Osteoblast (primary cell): ENCODE measurements around the gene ITPKC. TPM values are rescaled to one million over a fixed set of nuclear protein-coding genes. Genes with fewer than 3 reads are reported as not detected.

ENCODE experiments used
- DNase-seq: peaks from one replicate; pipeline ENCODE4 v3.0.0; 2011; ENCODE audit warnings: low spot score, mixed read lengths; ENCODE audit not compliant: insufficient read length; ENCODE audit errors: missing footprints
- H2AFZ ChIP-seq: 2 replicates; pipeline ENCODE4 v1.6.0; 2011; ENCODE audit warnings: mild to moderate bottlenecking, low read length
- H3K27ac ChIP-seq: 2 replicates; pipeline ENCODE4 v1.5.1; 2011; ENCODE audit warnings: mild to moderate bottlenecking, low read depth, low read length, moderate library complexity
- H3K27me3 ChIP-seq: 2 replicates; pipeline ENCODE4 v1.6.0; 2012; ENCODE audit warnings: mild to moderate bottlenecking, control low read depth, inconsistent platforms, low read length, moderate library complexity; ENCODE audit not compliant: insufficient read depth
- H3K36me3 ChIP-seq: 2 replicates; pipeline ENCODE4 v1.5.1; 2011; ENCODE audit warnings: mild to moderate bottlenecking, low read length, control low read depth, moderate library complexity; ENCODE audit not compliant: insufficient read depth
- H3K4me1 ChIP-seq: 2 replicates; pipeline ENCODE4 v1.5.1; 2011; ENCODE audit warnings: mild to moderate bottlenecking, low read length, control low read depth, moderate library complexity; ENCODE audit not compliant: insufficient read depth
- H3K4me2 ChIP-seq: 2 replicates; pipeline ENCODE4 v1.6.0; 2011; ENCODE audit warnings: mild to moderate bottlenecking, low read length; ENCODE audit not compliant: insufficient read depth
- H3K4me3 ChIP-seq: fragments of 200-600 bp; sonication (generic); 3 replicates; pipeline ENCODE4 v1.5.1; 2012; ENCODE audit warnings: mild to moderate bottlenecking, low read length, inconsistent platforms; ENCODE audit not compliant: insufficient read depth
- H3K79me2 ChIP-seq: 2 replicates; pipeline ENCODE4 v1.6.0; 2012; ENCODE audit warnings: mild to moderate bottlenecking, low read length, control low read depth, inconsistent platforms; ENCODE audit not compliant: insufficient read depth
- H3K9me3 ChIP-seq: 2 replicates; pipeline ENCODE4 v1.5.1; 2011; ENCODE audit warnings: low read depth, low read length, control low read depth
- H4K20me1 ChIP-seq: 2 replicates; pipeline ENCODE4 v1.6.0; 2012; ENCODE audit warnings: mild to moderate bottlenecking, low read length, control low read depth; ENCODE audit not compliant: insufficient read depth
- CTCF ChIP-seq: IDR thresholded peaks from 2 replicates; pipeline ENCODE4 v1.5.1; 2011; ENCODE audit warnings: mild to moderate bottlenecking, low read depth, low read length, moderate library complexity; ENCODE audit errors: extremely low read depth
- total RNA-seq: library from RNA; depleted of rRNA; stranded (reverse); fragments of >200 nt; gene quantifications from 2 replicates; pipeline ENCODE4 v1.2.3, GENCODE V29; 2012

ITPKC gene
- total RNA-seq, 1 donor: 9.8 TPM

GRCh38 chr19:40687525-40688016 lies 29.3 kb upstream of the ITPKC start:
- Histone ChIP-seq H3K79me2 (peaks cover 41% of the 10 kb centered on the region), H3K9me3 (no peaks in the 10 kb centered on the region), H3K4me2 (peak overlapping the region; percentile 95), H2AFZ (no peak overlapping the region), H3K4me1 (peaks cover 23% of the 10 kb centered on the region), H3K27ac (peak overlapping the region; percentile 46), H3K36me3 (peaks cover 37% of the 10 kb centered on the region), H3K27me3 (no peaks in the 10 kb centered on the region), H3K4me3 (peak overlapping the region; percentile 94), H4K20me1 (peaks cover 56% of the 10 kb centered on the region)
- no peak for TF ChIP-seq CTCF
- DNase-seq: peak; percentile 96

GRCh38 chr19:40688309-40688708 lies 28.6 kb upstream of the ITPKC start:
- no peaks in the 10 kb centered on the region for H3K9me3 ChIP-seq
- peak overlapping the region; percentile 95 for H3K4me2 ChIP-seq
- peak; percentile 55 for DNase-seq
- no peak for TF ChIP-seq CTCF
- H3K27me3 ChIP-seq: no peaks in the 10 kb centered on the region
- peaks cover 41% of the 10 kb centered on the region for H3K79me2 ChIP-seq
- peaks cover 31% of the 10 kb centered on the region for H3K36me3 ChIP-seq
- H3K27ac ChIP-seq: peak overlapping the region; percentile 46
- H2AFZ ChIP-seq: no peak overlapping the region
- peaks cover 49% of the 10 kb centered on the region for H4K20me1 ChIP-seq
- peak overlapping the region; percentile 94 for H3K4me3 ChIP-seq
- peaks cover 23% of the 10 kb centered on the region for H3K4me1 ChIP-seq

- TF ChIP-seq CTCF: no peak
- Histone ChIP-seq H3K4me2 (peak overlapping the region; percentile 95), H2AFZ (no peak overlapping the region), H3K79me2 (peaks cover 41% of the 10 kb centered on the region), H3K4me3 (peak overlapping the region; percentile 94), H3K27ac (peak overlapping the region; percentile 91), H3K27me3 (no peaks in the 10 kb centered on the region), H3K9me3 (no peaks in the 10 kb centered on the region), H4K20me1 (peaks cover 46% of the 10 kb centered on the region), H3K4me1 (peaks cover 23% of the 10 kb centered on the region), H3K36me3 (peaks cover 28% of the 10 kb centered on the region)
- DNase-seq: peak; percentile 47
Observed at GRCh38 chr19:40688987-40689338, 27.9 kb upstream of the ITPKC start.

GRCh38 chr19:40689339-40690049 lies 27.4 kb upstream of the ITPKC start:
- Histone ChIP-seq H4K20me1 (peaks cover 44% of the 10 kb centered on the region), H3K4me1 (peaks cover 23% of the 10 kb centered on the region), H3K4me3 (peak overlapping the region; percentile 94), H3K9me3 (no peaks in the 10 kb centered on the region), H3K27ac (peak overlapping the region; percentile 91), H3K36me3 (peaks cover 30% of the 10 kb centered on the region), H3K4me2 (peak overlapping the region; percentile 95), H2AFZ (peak overlapping the region; percentile 42), H3K79me2 (peaks cover 41% of the 10 kb centered on the region), H3K27me3 (no peaks in the 10 kb centered on the region)
- peak; percentile 77 for DNase-seq
- TF ChIP-seq CTCF: no peak
